ENCODE results near the gene NFATC4. TPM values are rescaled to one million over a fixed set of nuclear protein-coding genes. Genes with fewer than 3 reads are reported as not detected.

NFATC4 gene
- total RNA-seq, 1 experiment from 2014 or later = 60.7 TPM

DNA sequence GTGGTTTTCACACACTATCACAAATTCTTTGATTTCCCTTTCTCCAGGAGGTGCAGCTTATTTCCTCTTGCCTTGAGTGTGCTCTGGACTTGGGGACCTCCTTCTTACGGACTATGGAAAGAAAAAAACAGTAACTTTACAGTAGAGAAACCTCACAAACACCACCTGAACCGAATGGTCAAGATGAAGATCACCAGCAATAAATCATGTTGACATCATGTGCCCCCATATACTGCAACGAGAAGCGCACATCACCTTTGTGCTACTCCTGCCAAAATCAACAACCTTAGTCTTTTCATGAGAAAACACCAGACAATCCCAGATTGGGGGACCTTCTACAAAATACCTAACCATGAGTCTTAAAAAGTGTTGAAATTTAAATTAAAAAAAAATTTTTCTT, 17.5 kb downstream of the NFATC4 start:
- TF ChIP-seq ARID4B (CRISPR knock-in tag; IDR thresholded peaks at IDR 0.05; ENCODE audit: borderline replicate concordance) (no peak), HMGXB4 (CRISPR knock-in tag; IDR thresholded peaks at IDR 0.05) (no peak), ZBTB21 (CRISPR knock-in tag; IDR thresholded peaks at IDR 0.05; ENCODE audit: borderline replicate concordance) (no peak), SMAD4 (CRISPR knock-in tag; IDR thresholded peaks at IDR 0.05) (no peak), NR3C1 (CRISPR knock-in tag; conservative IDR thresholded peaks at IDR 0.05; ENCODE audit: low read depth) (no peak)
- ChIA-PET POLR2A (no interaction called here), CTCF (no interaction called here)
- Mint-ChIP-seq H3K27me3 (ENCODE audit: low read depth) (no peaks in the 10 kb centered on the region; the same call in none of the 2 replicates), H3K9me3 (no peaks in the 10 kb centered on the region), H3K36me3 (no peaks in the 10 kb centered on the region), H3K4me1 (peaks cover 17% of the 10 kb centered on the region), H3K27ac (no peak overlapping the region), H3K4me3 (no peak overlapping the region)
- ATAC-seq (no peak), DNase-seq (ENCODE audit: low spot score) (no peak)

DNA sequence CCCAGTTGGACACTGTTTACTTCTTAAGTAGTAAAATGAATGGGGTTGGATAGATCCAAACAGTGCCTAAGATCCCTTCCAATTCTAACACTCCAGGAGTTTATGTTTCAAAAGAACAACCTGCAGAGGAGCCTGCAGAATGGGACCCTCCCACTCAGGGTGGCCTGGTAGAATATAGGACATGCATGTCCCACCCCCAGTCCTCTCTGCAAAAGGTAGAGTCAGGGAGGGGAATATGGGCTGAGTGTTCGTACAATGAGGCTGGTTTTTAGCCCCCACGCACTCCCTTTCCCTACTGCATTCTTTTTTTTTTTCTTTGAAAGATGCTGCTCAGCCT, 19.0 kb downstream of the NFATC4 start:
- no peak for ATAC-seq
- H3K27me3 Mint-ChIP-seq (ENCODE audit: low read depth) = no peaks in the 10 kb centered on the region; the same call in none of the 2 replicates
- CTCF ChIA-PET = no interaction called here
- DNase-seq (ENCODE audit: low spot score) = no peak
- POLR2A ChIA-PET = no interaction called here
- no peak overlapping the region for H3K27ac Mint-ChIP-seq
- H3K9me3 Mint-ChIP-seq = no peaks in the 10 kb centered on the region
- H3K4me1 Mint-ChIP-seq = peaks cover 12% of the 10 kb centered on the region
- H3K36me3 Mint-ChIP-seq = no peaks in the 10 kb centered on the region
- no peak overlapping the region for H3K4me3 Mint-ChIP-seq
- TF ChIP-seq ZNF281 (CRISPR knock-in tag; IDR thresholded peaks at IDR 0.05) (no peak), ZNF138 (CRISPR knock-in tag; conservative IDR thresholded peaks at IDR 0.05) (no peak), NFE2L1 (CRISPR knock-in tag; IDR thresholded peaks at IDR 0.05) (no peak), IRF1 (CRISPR knock-in tag; IDR thresholded peaks at IDR 0.05) (no peak), MYBL2 (CRISPR knock-in tag; IDR thresholded peaks at IDR 0.05) (no peak), EMX1 (CRISPR knock-in tag; IDR thresholded peaks at IDR 0.05) (no peak), ARID4B (CRISPR knock-in tag; IDR thresholded peaks at IDR 0.05; ENCODE audit: borderline replicate concordance) (no peak), ZMAT4 (CRISPR knock-in tag; IDR thresholded peaks at IDR 0.05) (no peak), ATF6 (CRISPR knock-in tag; IDR thresholded peaks at IDR 0.05) (no peak), E2F4 (CRISPR knock-in tag; IDR thresholded peaks at IDR 0.05; ENCODE audit: borderline replicate concordance, low read depth) (no peak), FOXP1 (CRISPR knock-in tag; IDR thresholded peaks at IDR 0.05; ENCODE audit: borderline replicate concordance) (no peak)
